Activated CD4-positive, alpha-beta T cell treated with anti-CD3 and anti-CD28 coated beads, Interleukin-2, amount 50 U/mL, for 48 hours (primary cell): ENCODE results near the gene ACVR1B.
A peak's percentile ranks its signal among the peaks of the same experiment; 100 is the strongest.

Experiments used
- DNase-seq, 2 experiments: peaks; one replicate each; pipeline ENCODE4 v3.0.0-alpha.2; 2020

The ACVR1B gene

DNA sequence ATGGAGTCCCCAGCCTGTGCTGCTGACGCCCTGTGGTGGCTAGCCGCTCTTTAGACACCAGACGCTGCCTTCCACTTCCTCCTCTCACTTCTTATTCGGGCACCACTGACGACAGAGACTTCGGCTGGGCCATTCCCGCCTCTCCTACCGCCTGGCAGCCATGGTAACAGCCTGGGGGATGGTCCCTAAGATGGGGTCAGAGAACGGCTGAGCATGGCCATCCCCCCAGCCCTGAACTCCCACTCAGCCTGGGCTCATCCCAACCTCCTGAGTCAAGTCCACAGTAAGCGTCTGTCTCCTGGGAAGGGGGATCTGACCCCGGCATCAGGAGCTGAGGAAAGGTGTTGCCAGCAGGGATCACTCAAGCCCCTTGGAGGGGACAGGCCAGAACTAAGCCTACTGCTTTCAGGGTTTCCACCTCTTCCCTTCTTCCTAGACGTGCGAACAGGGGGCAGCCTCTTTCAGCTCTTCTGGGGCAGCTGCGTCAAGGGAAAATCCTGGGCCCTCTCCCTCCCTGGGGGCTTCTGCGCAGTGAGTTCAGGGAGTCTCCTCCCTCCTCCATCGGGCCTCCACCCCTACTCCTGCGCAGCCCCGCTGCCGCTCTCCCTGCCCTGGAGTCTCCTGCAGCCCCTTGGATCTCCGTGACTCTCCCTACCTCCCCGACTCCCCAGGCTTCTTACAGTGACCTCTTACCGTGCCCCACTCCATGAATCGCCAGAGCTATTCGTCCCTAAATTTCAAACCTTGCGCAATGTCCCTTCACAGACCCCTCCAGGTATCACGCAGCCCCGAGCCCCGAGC, 54.6 kb downstream of the ACVR1B start:
- no peak for DNase-seq

DNA sequence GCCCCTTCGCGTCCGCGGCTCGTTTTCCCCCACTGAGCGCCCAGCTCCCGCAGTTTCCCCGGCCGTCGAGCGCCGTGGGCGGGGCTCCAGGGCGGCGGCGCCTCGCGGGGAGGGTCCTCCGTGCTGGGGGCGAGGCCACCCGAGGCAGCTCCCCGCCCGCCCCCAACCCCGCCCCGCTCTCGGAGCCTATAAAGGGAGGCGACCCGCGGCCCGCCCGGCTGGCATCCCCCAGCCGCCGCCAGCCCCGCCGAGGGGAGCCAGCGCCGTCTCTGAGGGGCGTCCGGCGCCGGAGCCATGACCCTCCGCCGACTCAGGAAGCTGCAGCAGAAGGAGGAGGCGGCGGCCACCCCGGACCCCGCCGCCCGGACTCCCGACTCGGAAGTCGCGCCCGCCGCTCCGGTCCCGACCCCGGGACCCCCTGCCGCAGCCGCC, 55.2 kb downstream of the ACVR1B start, which contains the start of gene TAMALIN:
TAMALIN (plus strand) TSS at position 221 of the 432 bp plus-strand sequence; CDS start at position 295, 74 bp downstream.
- peak; percentile 75 to 78 for DNase-seq

DNA sequence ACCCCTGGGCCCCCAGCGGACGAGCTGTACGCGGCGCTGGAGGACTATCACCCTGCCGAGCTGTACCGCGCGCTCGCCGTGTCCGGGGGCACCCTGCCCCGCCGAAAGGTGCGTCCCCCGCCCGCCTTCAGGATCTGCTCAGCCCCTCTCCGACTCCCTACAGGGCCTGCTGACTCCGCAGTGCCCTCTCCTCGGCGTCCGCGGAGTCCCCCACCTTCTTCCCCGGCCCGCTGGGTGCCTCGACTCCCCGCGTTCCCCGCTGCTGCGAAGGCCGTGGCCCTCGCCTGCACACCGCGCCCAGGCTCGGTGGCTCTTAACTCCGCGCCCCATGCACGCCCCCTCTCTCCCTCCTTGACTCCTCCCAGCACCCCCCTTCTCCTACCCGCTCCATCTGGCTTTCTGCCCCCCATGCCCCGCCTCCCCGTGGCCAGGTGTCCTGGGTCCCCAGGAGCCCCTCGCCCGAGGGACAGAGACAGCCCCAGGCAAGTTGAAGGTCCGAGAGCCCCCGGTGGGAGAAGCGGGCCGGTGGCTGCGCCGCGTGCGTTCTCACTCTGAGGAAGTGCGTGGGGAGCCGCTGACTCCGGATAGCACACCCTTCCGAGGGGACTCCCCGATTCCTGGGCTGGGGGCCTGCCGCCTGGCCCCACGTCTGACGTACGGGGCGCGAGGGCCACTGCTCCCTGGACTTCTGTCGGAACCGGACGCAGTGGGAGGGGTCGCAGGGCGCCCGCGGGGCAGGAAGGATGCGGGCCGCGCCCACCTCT, 55.8 kb downstream of the ACVR1B start:
- DNase-seq, result peak; percentile 41 to 53

DNA sequence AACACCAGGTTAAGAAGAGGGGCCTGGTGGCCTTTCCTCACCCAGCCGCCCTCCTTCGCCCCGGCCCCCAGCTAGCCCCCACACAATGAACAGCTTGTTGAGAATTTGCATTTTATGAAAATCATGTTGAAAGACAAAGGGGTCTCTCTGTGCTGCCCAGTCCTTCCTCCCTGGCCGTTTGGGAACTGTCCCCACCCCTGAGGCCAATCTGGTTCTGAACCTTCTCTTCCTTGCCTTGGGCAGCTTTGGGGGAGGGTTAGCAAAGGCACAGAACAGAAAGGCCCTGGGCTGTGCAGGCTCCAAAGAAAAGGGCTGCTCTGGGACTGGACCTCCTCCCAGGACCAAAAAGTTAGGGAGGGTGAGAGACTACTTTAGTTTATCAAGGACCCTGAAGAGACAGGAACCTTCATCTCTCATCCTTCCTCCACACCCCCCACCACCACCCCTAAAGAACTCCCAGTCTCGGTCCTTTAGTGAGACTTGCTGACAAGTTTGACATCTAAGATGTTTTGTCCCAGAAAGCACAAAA, 56.5 kb downstream of the ACVR1B start:
- no peak for DNase-seq

DNA sequence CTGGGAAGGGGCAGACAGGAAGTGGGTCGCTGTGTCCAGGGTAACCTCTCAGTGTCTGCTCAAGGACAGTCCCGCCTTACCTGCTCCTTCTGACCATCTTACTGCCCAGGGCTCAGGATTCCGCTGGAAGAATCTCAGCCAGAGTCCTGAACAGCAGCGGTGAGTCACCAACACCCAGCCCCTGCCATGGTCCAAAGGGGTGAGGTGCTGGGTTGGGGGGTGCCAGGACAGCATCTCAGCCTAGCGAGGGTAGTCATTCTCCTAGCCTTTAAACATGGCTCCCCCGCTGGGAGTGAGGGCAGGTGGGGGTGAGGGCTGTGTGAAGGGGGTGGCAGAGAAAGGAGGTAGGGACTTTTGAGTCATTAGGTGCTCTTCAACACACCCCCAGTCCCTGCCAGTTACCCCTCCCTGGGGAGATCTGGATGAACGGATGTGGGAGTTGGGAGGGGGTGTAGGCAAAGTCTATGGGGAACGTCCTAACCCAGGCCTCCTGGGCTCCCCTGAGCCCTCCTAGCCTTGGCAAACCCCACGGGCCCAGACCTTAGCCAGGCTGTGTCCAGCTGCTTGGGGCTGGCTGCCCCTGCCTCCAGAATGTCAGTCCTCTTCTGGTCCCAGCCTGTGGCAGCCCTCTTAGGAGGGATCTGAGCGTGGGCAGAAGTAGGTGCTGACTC, 57.7 kb downstream of the ACVR1B start:
- no peak for DNase-seq

DNA sequence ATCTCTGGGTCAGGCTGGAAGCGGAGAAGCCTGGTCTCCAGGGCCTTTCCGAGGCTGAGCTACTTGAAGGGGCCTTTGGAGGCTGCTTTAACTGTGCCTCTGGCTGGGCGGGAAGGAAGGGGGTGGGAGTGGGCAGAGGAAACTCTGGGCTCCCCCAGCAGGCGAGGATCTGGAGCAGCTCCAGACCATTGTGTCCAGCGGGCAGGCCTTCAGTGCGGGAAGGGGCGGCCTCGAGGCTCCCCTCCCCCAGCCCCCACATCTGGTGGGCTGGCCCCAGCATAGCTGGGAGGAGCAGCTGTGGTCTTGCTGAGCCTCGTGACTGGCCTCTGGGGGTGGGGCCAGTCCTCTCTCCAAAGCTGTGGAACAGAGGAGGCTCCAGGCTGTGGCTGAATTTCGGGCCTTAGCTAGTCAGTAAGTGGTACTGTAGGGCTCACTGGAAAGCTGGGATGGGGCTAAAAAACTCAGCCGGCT, 58.7 kb downstream of the ACVR1B start:
- no peak for DNase-seq

DNA sequence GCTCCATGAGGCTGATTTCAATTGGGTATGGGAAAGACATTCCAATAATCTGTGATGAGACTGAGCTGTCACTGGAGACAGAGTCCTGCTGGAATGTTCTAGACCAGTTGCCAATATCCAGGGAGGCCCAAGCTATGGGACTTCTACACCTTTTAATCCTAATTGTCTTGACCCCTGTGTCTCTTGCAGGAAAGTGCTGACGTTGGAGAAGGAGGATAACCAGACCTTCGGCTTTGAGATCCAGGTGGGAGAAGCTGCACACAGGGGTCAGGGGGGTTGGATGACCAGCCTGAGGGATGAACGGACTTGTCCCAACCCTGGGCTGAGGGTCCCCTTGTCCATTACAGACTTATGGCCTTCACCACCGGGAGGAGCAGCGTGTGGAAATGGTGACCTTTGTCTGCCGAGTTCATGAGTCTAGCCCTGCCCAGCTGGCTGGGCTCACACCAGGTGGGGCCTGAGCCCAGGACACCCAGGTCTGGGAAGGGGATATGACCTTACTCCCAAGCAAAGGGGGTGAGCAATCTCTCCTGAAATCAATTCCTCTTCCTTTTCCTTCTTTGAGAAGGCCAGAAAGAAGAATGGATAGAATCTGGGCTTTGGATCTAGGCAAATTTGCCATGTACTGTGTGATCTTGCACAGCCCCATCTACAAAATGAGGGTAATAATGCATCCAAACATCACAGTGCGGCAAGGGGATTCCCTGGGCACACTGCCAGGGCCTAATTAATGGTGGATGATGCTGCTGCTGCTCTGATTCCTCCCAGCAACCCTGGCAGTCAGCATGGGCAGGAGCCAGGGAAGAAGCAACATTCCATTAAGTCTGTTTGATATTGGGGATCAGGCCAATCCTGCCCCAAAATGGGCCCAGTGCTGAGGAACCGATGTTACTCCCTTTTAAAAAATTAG, 59.4 kb downstream of the ACVR1B start:
- no peak for DNase-seq

DNA sequence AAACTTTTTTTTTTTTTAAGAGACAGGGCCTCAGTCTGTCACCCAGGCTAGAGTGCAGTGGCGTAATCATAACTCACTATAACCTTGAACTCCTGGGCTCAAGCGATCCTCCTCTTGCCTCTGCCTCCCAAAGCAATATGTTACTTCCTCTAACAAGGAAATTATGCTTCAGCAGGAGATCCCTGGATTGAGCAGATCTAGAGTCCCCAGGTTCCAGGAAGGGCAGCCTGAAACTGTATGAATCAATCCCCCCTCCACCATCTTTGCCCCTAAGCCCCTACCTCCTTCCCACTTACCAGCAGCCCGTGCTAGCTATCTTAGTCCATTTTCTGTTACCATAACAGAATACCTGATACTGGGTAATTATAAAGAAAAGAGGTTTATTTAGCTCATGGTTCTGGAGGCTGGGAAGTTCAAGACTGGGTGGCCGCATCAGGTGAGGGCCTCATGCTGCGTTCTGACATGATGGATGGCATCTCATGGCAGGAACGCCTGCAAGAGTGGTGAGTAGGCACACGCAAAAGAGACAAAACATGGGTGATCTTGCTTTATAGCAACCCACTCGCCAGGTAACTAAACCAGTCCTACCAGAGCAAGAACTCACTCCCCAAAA, 60.2 kb downstream of the ACVR1B start:
- DNase-seq, result no peak

DNA sequence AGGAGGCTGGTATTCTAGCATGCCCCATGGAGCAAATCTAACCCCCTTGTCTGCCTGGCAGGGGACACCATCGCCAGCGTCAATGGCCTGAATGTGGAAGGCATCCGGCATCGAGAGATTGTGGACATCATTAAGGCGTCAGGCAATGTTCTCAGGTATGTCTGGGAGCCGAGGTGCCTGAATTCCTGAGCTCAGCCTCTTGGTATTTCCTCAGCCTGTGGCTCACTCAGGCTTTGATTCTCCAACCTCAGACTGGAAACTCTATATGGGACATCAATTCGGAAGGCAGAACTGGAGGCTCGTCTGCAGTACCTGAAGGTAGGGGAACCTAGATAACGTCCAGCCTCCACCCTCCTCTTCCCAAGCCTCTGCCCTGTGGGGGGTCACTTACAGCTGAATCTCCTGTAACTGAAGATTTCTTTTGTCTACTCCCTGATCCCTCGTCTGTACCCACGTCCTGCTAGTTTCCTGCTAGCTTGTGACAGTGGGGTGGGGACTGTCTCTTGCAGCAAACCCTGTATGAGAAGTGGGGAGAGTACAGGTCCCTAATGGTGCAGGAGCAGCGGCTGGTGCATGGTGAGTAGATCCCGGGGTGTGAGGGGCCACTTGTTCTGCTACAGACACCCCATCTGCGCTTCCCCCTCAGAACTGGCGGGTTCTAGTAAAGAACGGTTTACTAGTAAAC, 62.3 kb downstream of the ACVR1B start:
- DNase-seq, result no peak

DNA sequence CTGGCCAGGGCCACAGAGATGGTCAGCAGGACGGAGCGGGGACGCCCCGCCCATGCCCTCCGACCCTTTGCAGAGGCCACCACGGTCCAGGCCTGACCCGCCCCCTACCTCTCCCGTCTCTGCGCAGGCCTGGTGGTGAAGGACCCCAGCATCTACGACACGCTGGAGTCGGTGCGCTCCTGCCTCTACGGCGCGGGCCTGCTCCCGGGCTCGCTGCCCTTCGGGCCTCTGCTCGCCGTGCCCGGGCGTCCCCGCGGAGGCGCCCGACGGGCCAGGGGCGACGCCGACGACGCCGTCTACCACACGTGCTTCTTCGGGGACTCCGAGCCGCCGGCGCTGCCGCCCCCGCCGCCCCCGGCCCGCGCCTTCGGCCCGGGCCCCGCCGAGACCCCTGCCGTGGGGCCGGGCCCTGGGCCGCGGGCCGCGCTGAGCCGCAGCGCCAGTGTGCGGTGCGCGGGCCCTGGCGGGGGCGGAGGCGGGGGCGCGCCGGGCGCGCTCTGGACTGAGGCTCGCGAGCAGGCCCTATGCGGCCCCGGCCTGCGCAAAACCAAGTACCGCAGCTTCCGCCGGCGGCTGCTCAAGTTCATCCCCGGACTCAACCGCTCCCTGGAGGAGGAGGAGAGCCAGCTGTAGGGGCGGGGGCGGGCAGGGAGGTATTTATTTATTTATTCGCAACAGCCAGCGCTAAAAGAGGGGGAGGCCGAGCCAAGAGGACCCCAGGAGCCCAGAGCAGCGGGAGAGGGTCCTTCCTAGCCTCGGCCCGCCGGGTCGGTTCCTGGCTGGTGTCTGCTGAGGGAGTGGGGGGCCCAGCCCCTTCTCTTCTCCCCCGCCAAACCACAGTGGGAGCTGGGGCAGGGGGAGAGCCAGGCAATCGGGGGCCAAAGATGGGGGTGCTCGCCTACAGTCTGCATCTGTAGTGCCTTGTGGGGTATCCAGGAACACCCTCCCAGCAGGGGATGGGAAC, 63.4 kb downstream of the ACVR1B start:
- no peak for DNase-seq

DNA sequence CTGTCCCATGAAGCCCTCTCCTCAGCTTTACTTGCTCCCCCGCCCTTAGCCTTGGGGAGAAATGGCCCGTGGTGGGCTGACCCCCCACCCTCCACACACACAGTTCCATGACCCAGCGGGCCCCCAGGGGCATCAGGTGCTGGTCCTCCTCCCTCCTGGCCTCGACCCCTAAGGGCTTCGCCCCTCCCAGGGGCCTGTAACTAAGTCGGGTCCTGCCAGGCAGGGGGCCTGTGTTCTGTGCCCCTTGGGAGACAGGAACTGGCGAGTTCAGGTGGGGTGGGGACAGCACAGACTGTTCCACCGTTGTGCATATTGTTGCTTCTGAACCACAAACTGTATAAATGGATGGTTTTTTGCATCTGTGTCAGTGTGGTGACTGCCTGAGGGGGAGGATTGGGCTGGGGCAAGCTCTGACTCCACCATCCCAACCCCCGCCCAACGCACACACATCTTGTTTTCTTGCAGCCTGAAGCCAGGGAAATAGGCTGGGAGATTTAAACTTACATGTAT, 64.1 kb downstream of the ACVR1B start:
- DNase-seq, result no peak

DNA sequence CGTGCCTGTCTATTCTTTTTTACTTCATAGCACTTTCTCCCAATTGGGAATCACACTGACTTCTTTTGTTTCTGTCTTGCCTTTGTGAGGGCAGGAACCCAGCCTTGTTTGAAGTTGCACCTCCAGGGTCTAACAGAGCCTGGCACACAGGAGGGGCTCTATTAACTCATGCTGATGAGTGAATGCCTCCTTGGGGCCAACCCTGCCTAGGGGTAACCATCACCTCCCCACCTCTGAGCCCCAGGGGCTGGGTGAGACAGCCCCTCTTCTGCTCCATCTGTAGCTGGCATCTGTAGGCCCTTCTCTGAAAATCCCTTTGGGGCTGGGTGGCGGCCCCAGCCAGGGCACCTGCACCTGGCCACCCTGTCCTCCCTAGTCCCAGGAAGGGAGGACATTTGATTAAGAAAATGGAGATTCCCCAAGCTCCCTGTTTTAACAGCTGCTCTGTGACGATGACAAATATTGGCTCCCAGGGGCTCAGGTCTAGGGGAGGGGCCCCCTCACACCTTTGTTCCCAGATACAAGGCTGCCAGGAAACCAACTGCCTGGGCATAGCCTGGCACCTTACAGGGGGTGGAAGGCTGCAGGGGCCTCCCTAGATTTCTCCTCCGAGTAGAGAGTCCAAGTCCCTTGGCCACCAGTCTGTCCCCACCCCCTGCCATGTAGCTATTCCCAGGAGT, 67.1 kb downstream of the ACVR1B start:
- no peak for DNase-seq

DNA sequence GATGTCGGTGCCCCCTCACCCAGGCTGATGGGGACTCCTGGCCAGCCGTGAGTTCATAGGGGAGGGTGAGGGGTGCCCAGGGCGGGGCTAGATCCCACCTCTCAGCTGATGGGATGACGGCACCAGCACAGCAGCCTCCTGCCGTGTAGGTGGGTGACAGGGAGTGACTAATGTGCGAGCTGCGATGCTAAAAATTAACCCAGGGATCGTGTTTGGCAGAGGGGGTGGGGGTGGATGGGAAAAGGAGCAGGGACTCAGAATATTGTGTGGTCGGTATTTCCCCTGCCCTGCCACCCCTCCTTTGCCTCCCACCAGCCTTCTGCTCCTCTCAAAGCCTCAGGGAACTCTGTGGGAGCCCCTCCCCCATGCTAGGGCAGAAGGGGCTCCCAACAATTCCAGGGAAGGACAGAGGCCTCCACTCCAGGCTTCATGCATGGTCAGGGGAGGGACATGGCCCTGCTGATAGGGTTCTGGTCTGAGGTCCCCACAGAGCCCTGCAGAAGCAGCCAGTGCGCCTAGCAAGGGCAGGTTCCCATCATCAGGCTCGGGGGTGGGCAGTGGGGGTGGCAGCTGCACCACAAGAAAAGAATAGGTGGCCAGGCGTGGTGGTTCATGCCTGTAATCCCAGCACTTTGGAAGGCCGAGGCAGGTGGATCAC, 67.7 kb downstream of the ACVR1B start:
- DNase-seq, result no peak

DNA sequence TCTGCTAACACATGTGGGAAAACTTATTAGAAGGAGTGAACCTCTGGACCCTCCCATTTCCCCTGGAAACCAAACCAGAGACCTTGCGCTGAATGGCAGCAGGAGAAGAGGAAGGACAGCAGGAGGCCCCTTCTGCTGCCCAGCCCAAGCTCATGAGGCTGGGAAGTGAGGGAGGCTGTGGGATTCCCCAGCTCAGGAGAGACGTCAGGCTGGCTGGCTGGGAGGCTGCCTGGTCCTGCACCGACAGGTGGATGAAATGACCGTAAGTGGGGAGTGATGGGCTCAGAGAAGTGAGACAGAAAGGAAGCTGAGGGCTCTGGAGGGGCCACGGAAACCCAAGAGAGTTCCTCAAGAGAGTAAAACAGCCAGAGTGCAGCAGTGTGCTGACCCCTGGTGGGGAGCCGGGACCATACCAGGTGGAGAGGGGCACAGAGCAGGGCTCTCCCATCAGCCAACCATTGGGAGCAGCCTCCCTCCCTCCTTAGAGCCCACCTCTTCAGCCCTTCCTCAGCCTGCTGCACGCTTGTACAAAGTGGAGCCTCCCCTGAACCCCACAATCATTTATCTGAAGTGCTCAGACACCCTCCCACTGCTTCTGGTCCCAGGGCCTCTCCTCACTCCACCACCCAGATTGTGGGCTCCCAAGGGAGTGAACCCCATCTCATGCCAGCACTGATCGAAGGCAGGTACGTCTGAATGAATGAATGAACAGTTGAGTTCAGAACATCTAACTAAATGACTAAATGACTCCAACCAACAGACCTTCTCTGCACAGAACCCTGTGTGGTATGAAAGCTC, 69.2 kb downstream of the ACVR1B start:
- peak; percentile 59 to 70 for DNase-seq

DNA sequence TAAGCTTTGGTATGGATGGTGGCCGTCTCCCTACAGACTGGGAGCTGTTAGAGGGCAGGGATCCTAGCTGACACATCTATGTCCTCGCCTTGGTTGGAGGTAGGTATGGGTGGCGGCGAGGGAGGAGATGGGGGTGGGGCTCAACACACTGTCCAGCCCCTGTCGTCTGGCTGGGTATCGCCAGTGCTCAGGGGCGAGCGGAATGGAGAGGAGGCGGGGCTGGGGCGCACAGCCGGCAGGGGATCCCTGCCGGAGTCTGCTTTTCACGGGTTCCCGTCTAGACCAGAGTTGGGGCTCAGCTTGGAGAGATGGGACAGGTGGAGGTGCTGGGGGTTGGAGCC, 71.3 kb downstream of the ACVR1B start:
- DNase-seq, result peak; percentile 46 to 52

DNA sequence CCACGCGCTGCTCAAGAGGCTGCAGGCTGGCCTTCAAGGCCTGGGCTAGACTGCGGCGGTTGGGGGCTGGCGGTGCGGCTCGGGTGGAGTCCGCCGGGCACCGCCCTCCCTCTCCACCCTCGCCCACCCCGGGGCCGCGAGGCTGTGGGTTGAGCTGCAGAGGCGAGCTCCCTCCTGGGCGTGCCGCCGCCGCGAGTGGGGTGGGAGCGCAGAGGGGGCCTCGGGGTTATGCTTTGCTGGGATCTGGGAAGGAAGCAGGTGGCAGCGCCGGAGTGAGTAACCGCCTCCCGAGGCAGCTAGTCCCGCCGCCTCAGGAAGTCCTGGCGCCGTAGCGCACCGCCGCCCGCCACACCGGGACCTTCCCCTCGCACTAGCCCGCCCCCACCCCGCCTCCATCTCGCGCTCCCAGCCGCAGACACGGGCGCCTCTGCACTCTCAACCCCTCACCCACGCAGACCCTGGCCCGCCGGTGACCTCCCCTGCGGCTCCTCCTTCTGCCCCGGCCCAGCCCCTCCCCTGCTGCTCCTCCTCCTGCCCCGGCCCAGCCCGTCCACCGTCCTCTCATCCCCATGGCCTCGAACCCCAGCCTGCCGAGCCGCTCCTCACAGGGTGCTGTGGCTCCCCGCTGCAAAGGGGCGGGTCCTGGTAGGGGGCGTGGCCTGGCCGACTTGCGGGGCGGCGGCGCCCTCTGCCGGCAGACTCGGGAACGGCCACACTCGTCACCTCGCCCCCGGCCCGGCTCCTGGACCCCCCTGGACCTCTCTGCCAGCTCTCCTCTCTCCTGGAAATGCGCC, 71.9 kb downstream of the ACVR1B start:
- DNase-seq, result peak; percentile 97 to 98
